Hematopoietic multipotent progenitor cell treated with erythropoietin and hydrocortisone succinate and interleukin-3 and kit ligand, for 17 days (in vitro differentiated cells): ENCODE measurements around the gene LIN28B.
"Not testable (repeated sequence)": the region's sequence is repeated elsewhere in the genome, so short reads cannot be mapped to it uniquely, and the experiment has no call there.

Experiments used
- DNase-seq: peaks from one replicate; pipeline ENCODE4 v3.0.0-alpha.2; 2015; ENCODE audit warnings: low spot score

The LIN28B gene

GRCh38 chr6:104956731-104957294 is at the start of gene LIN28B:
Gene LIN28B, plus strand, starts transcription at chr6:104957107. Its CDS starts 144 bp downstream, at chr6:104957251.
- no peak for DNase-seq

GRCh38 chr6:104908031-104908887 is 48.6 kb upstream of the LIN28B start:
- DNase-seq = no peak

GRCh38 chr6:104908888-104909525 is 47.9 kb upstream of the LIN28B start:
- DNase-seq = no peak

GRCh38 chr6:104921896-104922295 is 35.0 kb upstream of the LIN28B start:
- no peak for DNase-seq

GRCh38 chr6:104928141-104928540 is 28.8 kb upstream of the LIN28B start:
- no peak for DNase-seq

- no peak for DNase-seq
These were observed 27.6 kb upstream of the LIN28B start for GRCh38 chr6:104929353-104929752.

GRCh38 chr6:104930939-104931338 is 26.0 kb upstream of the LIN28B start:
- no peak for DNase-seq

GRCh38 chr6:104936766-104937535 is 20.0 kb upstream of the LIN28B start:
- DNase-seq = no peak

- no peak for DNase-seq
These were observed 16.5 kb upstream of the LIN28B start for GRCh38 chr6:104940238-104940892.

- no peak for DNase-seq
These were observed 15.8 kb upstream of the LIN28B start for GRCh38 chr6:104940893-104941728.

GRCh38 chr6:104941729-104942091 is 15.2 kb upstream of the LIN28B start:
- no peak for DNase-seq

GRCh38 chr6:104943781-104944180 is 13.1 kb upstream of the LIN28B start:
- DNase-seq = no peak

GRCh38 chr6:104949206-104949605 is 7.7 kb upstream of the LIN28B start:
- no peak for DNase-seq

- DNase-seq = no peak
These were observed 5.2 kb upstream of the LIN28B start for GRCh38 chr6:104951677-104952076.

GRCh38 chr6:104952911-104953399 is 4.0 kb upstream of the LIN28B start:
- DNase-seq = no peak

GRCh38 chr6:104953400-104954189 is 3.3 kb upstream of the LIN28B start:
- DNase-seq = not testable (repeated sequence)

GRCh38 chr6:104954190-104954797 is 2.6 kb upstream of the LIN28B start:
- DNase-seq = no peak

- DNase-seq = no peak
These were observed 1.4 kb upstream of the LIN28B start for GRCh38 chr6:104955491-104955890.

GRCh38 chr6:104955927-104956730 is 778 bp upstream of the LIN28B start:
- no peak for DNase-seq
